IPS-11a (cell line): ENCODE data around the gene NUP62CL.
"Not testable (repeated sequence)": the region's sequence is repeated elsewhere in the genome, so short reads cannot be mapped to it uniquely, and the experiment has no call there.

Experiments used
- H3K4me3 ChIP-seq: one replicate; pipeline ENCODE4 v1.5.1; 2013; ENCODE audit warnings: low read depth, low read length, control low read depth

NUP62CL gene, protein sequence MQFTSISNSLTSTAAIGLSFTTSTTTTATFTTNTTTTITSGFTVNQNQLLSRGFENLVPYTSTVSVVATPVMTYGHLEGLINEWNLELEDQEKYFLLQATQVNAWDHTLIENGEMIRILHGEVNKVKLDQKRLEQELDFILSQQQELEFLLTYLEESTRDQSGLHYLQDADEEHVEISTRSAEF

GRCh38 chrX:107205770-107206696 lies at the start of gene NUP62CL, which contains the start of gene DNAAF6:
NUP62CL (minus strand) TSS chrX:107206433; CDS start chrX:107175146, 31,287 bp downstream.
DNAAF6 (plus strand) TSS chrX:107206611; CDS start chrX:107212876, 6,265 bp downstream.
- peak within 1 kb of the TSS; percentile 56 for H3K4me3 ChIP-seq

DNA sequence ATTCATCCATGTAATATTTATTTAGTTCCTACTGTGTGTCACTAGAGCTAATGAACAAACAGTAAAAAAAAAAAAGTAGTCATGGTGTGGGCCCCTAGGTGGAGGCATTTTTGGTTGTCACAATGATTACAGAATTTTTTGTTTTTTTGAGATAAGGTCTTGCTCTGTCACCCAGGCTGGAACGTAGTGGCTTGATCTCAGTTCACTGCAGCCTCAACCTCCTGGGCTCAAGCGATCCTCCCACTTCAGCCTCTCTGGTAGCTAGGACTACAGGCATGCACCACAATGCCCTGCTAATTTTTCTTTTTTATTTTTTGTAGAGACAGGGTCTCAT lies 22.2 kb upstream of the NUP62CL start:
- H3K4me3 ChIP-seq: no peak overlapping the region

- H3K4me3 ChIP-seq: no peak overlapping the region
Observed at GRCh38 chrX:107227780-107228485, 21.7 kb upstream of the NUP62CL start.

DNA sequence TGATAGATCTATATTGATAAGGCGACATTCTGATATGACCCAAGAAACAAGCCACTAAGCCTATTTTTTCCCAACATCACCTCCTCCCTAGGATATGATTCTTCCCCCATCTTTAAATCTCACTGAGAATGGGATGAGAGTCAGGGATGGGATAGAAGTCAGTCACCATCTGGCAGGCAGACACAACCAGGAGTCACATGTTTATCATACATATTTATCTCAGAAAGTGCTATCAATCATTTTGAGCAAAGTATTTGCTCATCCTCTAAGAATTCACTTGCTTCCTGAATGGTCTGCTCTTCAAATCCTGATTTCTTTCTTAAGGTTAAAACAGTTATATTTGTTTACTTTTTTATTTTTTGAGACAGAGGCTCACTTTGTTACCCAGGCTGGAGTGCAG lies 20.5 kb upstream of the NUP62CL start:
- H3K4me3 ChIP-seq: no peak overlapping the region

- no peak overlapping the region for H3K4me3 ChIP-seq
Observed at GRCh38 chrX:107213477-107213876, 7.2 kb upstream of the NUP62CL start.

DNA sequence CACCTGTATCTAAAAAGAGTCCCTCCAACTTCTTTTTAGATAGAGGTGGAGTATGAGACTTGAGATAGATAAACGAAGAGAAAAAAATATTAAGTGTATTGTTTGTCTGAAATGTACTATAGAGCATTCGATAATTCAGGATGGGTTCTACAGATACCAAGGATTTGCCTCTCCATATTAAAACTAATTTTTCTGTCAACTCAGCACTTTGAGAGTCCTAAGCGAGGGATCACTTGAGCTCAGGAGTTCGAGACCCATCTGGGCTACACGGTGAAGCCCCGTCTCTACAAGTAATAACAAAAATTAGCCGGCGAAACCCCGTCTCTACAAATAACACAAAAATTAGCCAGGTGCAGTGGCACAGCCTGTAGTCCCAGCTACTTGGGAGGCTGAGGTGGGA lies 1.7 kb upstream of the NUP62CL start:
- H3K4me3 ChIP-seq: no peak overlapping the region

DNA sequence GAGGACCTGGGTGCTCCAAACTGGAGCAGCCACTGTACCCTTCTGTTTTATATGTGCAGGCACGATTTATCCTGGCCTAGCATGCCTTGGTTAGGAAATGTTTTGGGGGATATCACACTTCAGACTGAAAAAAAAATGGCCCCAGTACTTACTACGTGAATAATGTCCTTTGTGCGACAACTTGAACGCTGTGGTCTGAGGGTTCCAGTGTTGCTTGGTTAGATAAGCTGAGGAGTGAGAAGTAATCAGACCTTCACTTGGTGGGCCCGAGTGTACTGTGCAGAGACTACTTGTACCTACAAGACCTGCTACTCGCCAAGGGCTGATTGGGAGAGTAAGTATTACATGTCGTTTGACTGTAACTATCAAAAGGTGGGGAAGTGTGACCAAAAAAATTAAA lies 856 bp upstream of the NUP62CL start:
- H3K4me3 ChIP-seq: no peak overlapping the region

DNA sequence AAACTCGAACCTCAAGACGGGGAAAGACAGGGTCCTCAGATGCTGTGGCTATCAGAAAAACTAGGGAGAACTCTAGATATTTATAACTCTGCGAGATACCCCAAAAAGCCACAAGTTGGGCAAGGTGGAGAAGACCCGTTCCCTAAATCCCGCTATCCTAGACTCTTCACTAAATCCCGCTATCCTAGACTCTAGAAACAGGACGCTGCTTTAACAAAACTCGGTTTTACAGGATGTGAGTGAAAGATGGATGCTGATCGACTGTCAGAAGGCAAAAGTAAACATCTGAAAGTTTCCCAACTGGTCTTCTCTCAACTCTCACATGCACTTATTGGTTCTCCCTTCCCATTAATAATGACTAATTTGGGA lies 448 bp upstream of the NUP62CL start:
- no peak overlapping the region for H3K4me3 ChIP-seq

- H3K4me3 ChIP-seq: no peak overlapping the region
Observed at GRCh38 chrX:107204068-107204605, 2.1 kb downstream of the NUP62CL start.

DNA sequence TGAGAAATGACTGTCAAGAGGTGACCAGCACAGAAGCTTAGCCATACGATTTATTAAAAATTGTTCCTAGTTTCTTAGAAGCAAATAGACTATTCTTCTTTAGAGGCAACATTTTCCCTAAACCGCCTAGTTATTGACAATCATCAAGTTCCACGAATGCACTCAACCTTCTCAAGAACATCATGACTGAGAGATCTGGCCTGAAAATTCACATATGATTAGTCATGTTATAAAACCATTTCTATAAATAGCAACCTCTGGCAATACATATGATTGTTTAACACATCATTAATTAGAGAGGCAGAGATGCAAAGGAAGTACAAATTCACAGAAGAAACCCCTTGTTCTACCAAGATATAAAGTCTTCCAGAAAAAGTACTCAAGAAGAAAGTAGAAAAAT lies 6.7 kb downstream of the NUP62CL start:
- no peak overlapping the region for H3K4me3 ChIP-seq

- H3K4me3 ChIP-seq: not testable (repeated sequence)
Observed at GRCh38 chrX:107198074-107198473, 8.2 kb downstream of the NUP62CL start.

GRCh38 chrX:107197319-107197718 lies 8.9 kb downstream of the NUP62CL start:
- H3K4me3 ChIP-seq: no peak overlapping the region

- H3K4me3 ChIP-seq: no peak overlapping the region
Observed at GRCh38 chrX:107171369-107172102, 34.7 kb downstream of the NUP62CL start.

GRCh38 chrX:107168712-107169111 lies 37.5 kb downstream of the NUP62CL start:
- no peak overlapping the region for H3K4me3 ChIP-seq

GRCh38 chrX:107168257-107168656 lies 38.0 kb downstream of the NUP62CL start:
- no peak overlapping the region for H3K4me3 ChIP-seq

DNA sequence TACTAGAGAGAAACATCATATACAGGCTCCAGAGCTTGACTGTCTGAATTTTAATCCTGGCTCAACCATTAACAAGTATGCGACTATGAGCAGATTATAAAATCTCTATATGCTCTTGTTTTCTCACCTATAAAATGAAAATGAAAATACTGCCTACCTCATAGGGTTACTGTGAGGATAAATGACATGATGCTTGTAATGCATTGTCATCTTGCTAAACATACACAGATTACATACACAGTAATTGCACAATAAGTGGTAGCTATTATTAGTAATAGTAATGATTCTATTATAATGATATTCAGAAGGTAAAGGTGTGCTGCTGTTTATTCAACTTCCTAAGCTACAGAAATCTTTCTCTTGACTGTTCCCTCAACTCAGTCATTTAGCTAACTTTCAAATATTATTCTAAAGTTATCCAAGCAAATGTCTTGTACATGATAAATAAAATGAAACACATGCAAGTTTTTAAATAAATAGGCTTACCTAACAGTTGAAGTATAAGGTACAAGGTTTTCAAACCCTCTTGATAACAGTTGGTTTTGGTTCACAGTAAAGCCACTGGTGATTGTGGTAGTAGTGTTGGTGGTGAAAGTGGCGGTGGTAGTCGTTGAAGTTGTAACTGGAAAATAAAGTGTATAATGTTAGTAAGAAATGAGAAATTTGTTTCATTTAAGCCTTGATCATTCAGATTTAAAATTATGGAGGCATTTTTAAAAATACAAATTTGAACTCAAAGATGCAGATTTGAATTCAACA lies 38.9 kb downstream of the NUP62CL start:
- no peak overlapping the region for H3K4me3 ChIP-seq

DNA sequence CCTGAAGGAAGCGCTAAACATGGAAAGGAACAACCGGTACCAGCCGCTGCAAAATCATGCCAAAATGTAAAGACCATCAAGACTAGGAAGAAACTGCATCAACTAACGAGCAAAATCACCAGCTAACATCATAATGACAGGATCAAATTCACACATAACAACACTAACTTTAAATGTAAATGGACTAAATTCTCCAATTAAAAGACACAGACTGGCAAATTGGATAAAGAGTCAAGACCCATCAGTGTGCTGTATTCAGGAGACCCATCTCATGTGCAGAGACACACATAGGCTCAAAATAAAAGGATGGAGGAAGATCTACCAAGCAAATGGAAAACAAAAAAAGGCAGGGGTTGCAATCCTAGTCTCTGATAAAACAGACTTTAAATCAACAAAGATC lies 48.6 kb downstream of the NUP62CL start:
- H3K4me3 ChIP-seq: not testable (repeated sequence)

- H3K4me3 ChIP-seq: peak overlapping the region; percentile 8
Observed at GRCh38 chrX:107155621-107156430, 50.4 kb downstream of the NUP62CL start.
